Fibroblast of skin of abdomen (primary cell): Measurements from ENCODE around the gene PRXL2C. TPM values are rescaled to one million over a fixed set of nuclear protein-coding genes. Genes with fewer than 3 reads are reported as not detected.
"Not testable (repeated sequence)": the region's sequence is repeated elsewhere in the genome, so short reads cannot be mapped to it uniquely, and the experiment has no call there.

Experiments used
- DNase-seq: peaks from one replicate; pipeline ENCODE4 v3.0.0-alpha.2; 2013
- polyA plus RNA-seq, 2 experiments: library from polyadenylated mRNA; unstranded; fragments of 120-200 nt; gene quantifications; one replicate each; pipeline ENCODE4 v1.2.1, GENCODE V29; 2013; ENCODE audit not compliant: insufficient read length in 2 of 2

The PRXL2C gene, protein sequence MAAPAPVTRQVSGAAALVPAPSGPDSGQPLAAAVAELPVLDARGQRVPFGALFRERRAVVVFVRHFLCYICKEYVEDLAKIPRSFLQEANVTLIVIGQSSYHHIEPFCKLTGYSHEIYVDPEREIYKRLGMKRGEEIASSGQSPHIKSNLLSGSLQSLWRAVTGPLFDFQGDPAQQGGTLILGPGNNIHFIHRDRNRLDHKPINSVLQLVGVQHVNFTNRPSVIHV
- polyA plus RNA-seq (2013, experiment 1 of 2; ENCODE audit: insufficient read length): 4.4 TPM
- 5.7 TPM for polyA plus RNA-seq (2013, experiment 2 of 2; ENCODE audit: insufficient read length)

DNA sequence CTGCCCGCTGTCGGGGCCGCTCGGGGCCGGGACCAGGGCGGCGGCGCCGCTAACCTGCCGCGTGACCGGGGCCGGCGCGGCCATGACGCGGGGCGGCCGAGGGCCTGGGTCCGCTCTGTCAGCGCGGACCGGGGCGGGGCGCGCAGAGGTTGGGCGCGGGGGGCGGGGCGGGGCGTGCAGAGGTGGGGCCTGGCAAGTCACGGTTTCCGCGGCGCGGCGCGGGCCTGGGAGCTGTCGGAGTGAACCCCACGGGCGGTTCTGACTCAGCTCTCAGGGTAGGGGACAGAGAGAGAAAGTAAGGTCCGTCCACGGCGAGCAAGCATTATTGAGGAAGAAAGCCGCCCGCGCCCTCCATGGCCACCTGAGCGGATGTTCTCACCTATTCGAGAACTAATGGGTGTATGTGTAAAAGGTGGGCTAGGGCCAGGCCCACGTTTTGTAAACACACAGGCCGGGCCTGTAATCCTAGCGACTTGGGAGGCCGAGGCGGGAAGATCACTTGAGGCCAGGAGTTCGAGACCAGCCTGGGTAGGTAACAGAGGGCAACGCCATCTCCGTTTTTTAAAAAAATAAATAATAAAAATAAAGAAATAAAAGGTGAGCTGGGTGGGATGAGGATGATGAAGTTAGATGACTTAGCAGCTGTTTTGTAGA lies at the start of gene PRXL2C:
Gene PRXL2C, minus strand, starts transcription at position 120 of the 654 bp plus-strand sequence. Its CDS starts 36 bp downstream, at position 84.
- peak; percentile 42 for DNase-seq

DNA sequence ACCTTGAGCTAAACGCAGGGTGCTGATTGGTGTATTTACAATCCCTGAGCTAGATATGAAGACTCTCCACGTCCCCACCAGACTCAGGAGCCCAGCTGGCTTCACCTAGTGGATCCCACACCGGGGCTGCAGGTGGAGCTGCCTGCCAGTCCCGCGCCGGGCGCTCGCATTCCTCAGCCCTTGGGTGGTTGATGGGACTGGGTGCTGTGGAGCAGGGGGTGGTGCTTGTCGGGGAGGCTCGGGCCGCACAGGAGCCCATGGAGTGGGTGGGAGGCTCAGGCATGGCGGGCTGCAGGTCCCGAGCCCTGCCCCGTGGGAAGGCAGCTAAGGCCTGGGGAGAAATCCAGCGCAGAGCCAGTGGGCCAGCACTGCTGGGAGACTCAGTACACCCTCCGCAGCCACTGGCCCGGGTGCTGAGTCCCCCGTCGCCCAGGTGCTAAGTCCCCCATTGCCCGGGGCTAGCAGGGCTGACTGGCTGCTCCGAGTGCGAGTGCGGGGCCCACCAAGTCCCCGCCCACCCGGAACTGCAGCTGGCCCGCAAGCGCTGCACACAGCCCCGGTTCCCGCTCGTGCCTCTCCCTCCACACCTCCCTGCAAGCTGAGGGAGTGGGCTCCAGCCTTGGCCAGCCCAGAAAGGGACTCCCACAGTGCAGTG lies 45.7 kb upstream of the PRXL2C start:
- DNase-seq: not testable (repeated sequence)

DNA sequence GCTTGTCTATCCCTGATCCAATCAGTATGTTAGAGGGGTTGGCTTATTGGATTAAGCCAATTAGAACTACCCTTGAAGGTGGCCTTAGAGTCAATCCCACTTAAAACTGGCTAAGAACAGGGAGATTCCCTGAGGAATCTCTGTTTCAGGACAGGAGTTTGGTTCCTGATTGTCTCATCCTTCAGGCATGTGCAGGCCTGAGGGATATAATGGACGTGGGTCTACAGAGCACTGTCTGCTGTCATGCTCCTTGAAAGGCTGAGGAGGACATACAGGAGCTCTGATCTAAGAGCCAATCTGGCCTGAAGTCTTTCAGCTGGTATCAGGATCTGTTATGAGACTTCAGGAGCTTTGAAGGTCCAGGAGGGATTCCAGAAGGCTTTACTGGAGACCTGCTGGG lies 36.2 kb upstream of the PRXL2C start:
- no peak for DNase-seq

DNA sequence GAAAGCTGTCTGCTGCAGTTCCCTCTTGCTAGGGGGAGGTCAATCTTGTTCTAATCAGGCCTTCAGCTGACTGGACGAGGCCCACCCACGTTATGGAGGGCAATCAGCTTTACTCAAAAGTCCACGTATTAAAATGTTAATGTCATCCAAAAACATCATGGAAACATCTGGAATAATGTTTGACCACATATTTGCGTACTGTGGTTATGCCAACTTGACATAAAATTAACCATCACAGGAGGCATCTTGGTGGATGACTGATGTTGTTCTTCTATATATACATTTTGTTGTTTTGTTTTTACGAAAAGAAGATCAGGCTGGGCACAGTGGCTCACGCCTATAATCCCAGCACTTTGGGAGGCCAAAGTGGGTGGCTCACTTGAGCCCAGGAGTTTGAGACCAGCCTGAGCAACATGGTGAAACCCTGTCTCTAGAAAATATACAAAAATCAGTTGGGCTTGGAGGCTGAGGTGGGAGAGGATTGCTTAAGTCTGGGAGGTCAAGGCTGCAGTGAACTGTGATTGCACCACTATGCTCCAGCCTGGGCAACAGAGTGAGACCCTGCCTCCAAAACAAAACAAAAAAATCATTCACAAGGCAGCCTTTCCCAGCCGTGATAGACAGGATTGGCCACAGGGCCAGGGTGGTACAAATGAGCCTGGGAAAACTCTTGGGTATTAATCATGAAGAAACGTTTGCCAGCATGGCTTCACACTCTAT lies 33.8 kb upstream of the PRXL2C start:
- DNase-seq: no peak

DNA sequence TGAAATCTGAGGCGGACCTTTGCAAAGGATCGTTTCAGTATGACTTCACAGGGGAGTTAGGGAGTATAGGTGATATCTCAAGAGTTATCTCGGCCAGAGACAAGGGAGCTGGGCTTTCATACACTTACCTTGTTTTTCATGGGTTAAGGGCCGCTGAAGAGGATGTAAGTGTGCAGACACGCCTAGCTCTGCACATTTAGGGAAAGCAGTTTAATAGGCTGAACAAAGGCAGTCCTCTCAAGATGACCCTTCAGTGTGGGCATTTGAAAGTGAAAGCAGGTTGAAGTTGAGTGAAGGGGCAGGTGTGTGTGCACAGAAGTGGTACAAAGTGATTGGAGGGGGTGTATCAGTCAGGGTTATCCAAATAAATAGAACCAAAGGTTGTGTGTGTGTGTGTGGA lies 33.1 kb upstream of the PRXL2C start:
- DNase-seq: no peak

DNA sequence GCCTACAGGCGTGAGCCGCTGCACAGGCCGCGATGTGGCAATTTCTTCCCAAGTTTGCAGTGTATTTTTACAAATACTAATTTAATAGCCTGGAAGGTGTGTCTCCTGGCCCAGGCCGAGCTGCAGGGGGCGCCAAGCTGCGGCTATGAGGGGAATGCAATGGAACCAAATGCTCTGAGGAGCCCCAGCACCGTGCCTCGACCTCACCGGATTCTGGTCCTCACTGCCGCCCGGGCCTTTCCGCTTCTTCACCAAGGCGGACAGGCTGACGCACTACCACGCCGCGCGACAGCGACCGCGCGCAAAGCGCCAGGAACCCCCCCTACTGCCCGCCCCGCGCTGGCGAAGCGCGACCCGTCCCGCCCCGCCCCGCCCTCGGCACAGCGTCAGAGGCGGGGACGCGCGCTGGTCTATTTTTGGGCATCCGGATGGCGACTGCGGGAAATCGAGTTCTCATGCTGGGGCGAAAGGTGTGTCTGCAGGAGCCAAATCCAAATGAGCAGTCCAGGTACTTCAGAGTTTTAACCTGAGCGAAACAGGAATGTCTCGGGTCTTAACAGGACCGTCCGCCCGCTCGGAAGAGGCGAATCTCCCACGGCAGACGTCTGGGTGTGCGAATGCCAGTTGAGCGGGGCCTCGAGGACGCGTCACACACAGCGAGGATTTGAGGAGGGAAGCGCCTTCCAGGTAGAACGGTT lies 31.7 kb upstream of the PRXL2C start:
- DNase-seq: peak; percentile 77

DNA sequence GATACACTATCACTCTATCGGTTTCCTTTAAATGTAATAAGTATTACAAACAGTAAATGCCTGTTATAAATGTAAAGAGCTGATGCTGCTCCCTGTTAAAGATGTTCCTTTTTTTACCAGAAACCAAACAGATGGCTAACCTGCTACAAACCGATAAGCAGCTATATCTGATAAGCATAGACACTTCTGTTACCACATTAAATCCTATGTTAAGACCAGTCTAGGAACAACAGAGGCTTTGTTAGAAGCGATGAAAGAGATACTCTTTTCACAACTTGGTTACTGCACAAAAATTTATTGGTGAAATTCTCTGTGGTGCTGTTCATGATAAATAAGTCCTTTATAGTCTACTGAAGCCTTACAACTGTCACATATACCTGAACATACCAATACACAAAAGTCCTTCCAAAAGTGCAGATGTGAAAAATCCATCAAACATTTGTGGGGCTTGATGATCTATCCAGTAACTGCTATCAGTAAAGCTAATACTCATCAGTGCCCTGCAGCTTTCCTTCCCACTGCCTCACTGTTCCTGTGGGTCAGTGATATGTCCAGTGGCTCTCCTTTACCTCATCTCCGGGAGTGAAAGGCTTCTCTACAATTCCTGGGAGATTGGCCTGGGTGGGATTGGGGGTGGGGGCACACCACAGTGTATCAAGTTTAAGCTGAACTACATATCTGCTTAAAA lies 25.8 kb upstream of the PRXL2C start:
- DNase-seq: no peak

DNA sequence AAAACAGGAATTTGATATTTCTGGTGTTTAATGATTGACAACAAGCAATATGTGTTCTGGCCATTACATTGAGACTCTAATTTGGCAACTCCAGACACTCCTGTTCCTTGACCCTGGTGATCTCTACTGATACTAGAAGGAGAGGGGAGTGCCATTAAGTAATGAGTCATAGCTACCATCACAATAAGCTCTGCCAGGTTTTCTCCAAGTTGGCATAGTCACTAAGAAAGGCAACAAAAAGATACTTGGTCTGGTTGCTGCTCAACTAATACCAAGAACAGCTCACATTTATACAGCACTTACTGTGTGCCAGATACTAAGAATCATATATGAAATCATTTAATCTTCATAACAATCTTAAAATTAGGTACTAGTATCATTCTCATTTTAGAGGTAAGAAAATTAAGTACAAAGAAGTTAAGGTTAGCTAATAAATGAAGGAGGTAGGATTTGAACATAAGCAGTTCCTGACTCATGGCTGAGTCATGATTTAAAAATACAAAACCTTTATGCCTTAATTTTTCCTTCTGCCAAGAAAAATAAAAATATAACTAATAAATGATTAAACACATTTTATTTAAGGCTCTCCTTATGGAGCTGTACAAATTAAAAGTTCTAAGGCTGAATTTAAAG lies 19.9 kb upstream of the PRXL2C start:
- peak; percentile 27 for DNase-seq

DNA sequence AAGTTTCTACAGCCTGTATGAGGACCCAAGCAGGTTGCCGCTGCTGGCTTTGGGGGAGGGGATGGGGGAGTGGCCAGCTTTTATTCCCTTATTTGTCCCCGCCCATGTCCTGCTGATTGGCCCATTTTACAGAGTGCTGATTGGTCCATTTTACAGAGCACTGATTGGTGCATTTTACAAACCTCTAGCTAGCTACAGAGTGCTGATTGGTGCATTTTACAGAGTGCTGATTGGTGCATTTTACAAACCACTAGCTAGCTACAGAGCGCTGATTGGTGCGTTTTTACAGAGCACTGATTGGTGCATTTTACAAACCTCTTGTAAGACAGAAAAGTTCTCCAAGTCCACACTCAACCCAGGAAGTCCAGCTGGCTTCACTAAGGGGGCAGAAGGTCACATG lies 18.7 kb upstream of the PRXL2C start:
- DNase-seq: not testable (repeated sequence)

DNA sequence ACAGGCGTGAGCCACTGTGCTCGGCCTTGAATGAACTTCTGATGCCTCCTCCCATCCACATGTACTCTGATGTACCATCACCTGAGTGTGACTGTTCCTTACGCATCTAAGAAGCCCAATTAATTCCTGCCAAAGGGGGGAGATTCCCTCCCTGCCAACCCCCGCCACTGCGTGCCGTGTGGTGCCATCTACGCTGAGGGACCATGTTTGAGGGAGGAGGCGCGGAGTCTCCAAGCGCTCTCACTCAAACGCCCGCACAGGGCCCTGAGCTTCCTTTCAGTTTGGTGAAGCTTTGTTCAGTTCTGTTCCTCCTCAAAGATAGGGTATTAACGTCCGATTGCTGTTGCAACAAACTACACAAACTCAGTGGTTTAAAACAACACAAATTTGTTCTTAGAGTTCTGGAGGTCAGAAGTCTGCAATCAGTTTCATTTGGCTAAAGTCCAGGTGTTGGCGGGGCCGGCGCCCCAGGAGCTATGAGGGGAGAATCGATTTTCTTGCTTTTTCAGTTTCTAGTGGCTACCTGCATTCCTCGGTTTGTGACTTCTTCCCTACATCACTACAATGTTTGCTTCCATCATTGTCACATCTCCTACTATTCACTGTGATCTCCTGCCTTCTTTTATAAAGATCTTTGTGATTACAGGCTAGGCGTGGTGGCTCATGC lies 13.9 kb upstream of the PRXL2C start:
- no peak for DNase-seq

DNA sequence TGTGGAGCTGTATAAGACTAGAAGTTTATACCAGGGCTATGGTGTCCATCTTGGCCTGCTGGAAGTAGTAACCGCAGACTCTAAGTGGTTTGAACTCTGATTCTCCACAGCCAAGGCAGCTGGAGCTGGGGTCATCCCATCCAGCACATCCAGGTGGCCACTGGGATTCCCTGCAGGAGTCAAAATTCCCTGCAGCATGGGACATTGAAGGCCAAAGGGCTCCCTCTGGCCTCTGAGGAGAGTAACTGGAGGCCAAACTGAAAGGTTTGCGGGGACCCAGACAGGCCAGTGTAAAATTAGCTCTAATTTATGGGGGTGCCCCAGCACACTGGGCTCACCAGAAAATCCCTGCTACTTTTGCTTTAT lies 12.2 kb upstream of the PRXL2C start:
- no peak for DNase-seq

DNA sequence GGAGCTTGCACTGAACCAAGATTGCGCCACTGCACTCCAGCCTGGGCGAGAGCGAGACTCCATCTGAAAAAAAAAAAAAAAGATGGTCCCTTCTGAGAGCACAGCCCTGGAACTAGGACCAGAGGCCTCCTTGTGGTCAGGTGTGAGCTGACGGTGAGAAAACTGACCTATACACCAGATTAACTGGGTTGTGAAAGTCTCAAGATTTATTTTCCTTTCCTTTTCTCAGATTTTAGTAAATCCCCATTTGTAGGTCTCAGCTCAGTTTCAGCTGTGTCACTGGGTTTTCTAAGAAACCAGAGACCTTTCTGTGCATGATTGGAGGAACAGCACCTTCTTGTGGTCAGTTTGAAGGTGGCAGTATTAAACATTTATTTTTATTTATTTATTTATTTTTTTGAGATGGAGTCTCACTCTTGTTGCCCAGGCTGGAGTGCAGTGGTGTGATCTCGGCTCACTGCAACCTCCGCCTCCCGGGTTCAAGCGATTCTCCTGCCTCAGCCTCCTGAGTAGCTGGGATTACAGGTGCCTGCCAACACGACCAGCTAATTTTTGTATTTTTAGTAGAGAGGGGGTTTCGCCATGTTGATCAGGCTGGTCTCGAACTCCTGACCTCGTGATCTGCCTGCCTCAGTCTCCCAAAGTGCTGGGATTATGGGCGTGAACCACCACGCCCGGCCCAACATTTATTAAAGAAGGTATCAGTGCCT lies 11.7 kb upstream of the PRXL2C start:
- DNase-seq: peak; percentile 60

DNA sequence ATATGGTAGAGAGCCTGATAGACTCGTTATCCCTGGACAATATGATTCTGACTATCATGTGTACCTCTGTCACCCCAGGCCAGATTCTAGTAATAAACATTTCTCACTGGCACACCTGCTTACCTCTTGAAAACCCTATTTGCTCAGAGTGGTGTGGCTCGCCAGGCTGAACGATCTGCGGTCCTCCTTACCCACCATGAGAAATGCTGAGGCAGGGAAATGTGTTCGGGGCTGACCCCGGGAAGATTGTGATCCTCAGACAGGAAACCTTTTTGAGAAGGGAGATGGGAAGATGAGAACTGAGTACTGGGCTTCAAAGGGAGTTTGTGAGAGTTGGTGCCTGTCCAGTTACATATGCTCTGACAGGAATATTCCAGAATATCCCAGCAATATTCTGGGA lies 10.7 kb upstream of the PRXL2C start:
- no peak for DNase-seq

DNA sequence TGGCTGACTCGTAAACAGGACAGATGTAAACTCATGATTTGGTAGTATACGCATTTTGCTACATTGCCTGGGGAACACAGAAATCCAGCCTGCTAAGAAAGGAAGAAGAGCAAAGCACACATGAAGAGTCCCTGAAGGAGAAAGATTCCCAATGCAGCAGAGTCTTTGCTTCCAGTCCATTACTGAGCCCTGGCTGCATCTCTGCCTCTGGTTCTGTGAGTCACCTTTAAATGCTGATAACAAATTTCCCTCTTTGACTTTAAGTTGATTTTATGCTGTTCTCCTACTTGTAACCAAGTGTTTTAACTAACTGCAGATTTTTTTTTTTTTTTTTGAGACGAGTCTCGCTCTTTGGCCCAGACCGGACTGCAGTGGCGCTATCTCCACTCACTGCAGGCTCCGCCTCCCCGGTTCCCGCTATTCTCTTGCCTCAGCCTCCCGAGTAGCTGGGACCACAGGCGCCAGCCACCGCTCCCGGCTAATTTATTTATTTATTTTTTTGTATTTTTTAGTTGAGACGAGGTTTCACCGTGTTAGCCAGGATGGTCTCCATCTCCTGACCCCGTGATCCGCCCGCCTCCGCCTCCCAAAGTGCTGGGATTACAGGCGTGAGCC lies 8.5 kb upstream of the PRXL2C start:
- DNase-seq: no peak

DNA sequence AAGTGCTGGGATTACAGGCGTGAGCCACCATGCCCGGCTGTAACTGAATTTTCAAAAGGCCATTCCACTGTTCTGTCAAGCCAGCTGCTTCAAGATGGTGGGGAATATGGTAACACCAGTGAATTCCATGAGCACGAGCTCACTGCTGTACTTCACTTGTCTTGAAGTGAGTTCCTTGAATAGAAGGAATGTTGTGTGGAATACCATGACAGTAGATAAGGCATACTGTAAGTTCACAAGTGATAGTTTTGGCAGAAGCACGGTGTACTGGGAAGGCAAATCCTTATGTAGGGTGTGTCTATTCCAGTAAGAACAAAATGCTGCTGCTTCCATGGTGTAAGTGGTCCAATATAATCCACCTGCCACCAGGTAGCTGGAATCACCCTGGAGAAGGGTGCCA lies 6.6 kb upstream of the PRXL2C start:
- peak; percentile 35 for DNase-seq

DNA sequence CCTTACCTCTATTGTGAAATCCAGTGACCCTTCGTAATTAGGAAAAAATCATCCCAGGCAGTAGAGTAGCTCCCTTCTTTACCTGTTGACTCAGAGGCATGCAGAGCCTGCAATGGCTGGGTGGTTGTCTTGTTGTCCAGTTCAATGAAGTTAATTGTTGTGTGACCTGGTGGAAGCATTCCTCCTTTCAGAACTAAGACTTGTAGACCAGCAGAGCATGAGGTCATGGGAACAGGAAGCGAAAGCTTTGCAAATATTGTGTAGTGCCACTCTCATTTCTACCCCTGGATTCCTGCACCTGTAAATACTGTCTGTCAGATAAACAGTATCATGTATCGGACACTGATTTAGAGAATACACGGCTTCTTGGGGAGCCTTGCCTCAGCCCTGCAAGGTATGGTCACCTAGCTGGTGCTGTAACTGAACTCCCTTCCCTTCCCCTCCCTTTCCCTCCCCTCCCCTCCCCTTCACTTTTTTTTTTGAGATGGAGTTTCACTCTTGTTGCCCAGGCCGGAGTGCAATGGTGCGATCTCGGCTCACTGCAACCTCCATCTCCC lies 5.7 kb upstream of the PRXL2C start:
- no peak for DNase-seq

DNA sequence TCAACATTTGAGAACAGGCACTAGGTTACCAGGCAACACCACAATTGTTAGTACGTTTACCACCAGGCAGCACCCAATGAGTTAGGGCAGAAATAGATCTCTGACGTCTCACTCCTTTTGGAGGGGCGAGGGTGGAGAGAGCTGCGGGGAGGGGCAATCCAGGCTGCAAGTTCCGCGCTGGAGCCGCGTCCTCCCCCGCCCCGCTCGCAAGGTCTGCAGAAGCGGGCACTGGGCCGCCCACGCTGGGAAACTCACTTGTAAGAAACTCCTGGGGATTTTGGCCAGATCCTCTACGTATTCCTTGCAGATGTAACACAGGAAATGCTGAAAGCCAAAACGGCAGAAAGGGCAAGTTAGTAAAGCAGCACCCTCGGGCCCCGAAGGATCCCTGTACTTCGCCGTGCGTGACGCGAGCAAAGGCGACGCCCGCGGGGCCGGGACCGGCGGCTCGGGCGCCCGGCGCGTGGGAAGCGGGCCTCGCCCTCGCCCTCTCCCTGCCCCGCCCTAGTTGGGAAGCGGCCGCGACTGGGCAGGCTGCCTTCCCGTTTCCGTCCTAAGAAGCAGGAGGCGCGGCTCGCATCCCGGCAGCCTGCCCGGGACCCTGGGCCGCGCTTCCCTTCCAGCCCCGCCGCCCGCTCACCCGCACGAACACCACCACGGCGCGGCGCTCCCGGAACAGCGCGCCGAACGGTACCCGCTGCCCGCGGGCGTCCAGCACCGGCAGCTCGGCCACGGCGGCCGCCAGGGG lies 493 bp downstream of the PRXL2C start:
- peak; percentile 67 for DNase-seq

DNA sequence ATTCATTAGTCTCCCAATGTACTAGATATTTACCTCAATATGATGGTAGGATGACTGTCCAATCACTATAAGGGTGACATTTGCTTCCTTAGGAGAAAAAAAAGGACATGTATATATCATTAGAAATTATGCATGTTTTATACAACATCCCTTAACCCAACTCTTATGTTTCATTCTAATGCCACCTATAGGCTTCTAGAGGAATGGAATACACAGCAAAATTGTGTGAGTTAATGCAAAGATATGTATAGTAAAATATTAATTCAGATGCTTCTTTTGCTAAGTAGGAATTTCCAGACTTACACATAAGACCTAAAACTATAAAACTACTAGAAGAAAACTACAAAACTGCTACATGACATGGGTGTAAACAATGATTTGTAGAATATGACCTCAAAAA lies 3.5 kb downstream of the PRXL2C start:
- DNase-seq: peak; percentile 40
